H1 (cell line): ENCODE results near the gene NMB. TPM values are rescaled to one million over a fixed set of nuclear protein-coding genes. Genes with fewer than 3 reads are reported as not detected.

Source experiments
- CTCF ChIA-PET: fragments of 300-600 bp; sonication (Branson Sonifier 250); formaldehyde crosslinking; loops from one replicate; lab custom pipeline; 2021; ENCODE audit not compliant: partially characterized antibody; lab: Charles Lee
- POLR2A ChIA-PET: fragments of 300-600 bp; sonication (Branson Sonifier 250); formaldehyde crosslinking; loops from one replicate; lab custom pipeline; 2021; ENCODE audit warnings: inconsistent platforms; ENCODE audit not compliant: partially characterized antibody; lab: Charles Lee
- DNase-seq, 2 experiments: peaks; one replicate each; pipeline versions ENCODE4 v3.0.0 to v3.0.0-alpha.2; 2010 to 2022; ENCODE audit warnings: low spot score in 2 of 2, low read depth in 1 of 2, mixed read lengths in 1 of 2
- FAIRE-seq: peaks from 2 replicates; lab custom pipeline; 2011; peaks lifted over from hg19 to GRCh38; lab: Jason Lieb, UNC
- H2AFZ ChIP-seq: 2 replicates; pipeline ENCODE4 v1.8.1; 2012; ENCODE audit warnings: low read length, inconsistent platforms
- H2AK5ac ChIP-seq: 2 replicates; pipeline ENCODE4 v1.6.1; 2013; ENCODE audit warnings: low read depth, low read length
- H2BK120ac ChIP-seq: replicated peaks from 2 replicates; pipeline ENCODE3; 2013; ENCODE audit warnings: low read depth, low read length, inconsistent platforms
- H2BK12ac ChIP-seq: 2 replicates; pipeline ENCODE4 v1.6.1; 2013; ENCODE audit warnings: low read depth, low read length
- H2BK15ac ChIP-seq: 2 replicates; pipeline ENCODE4 v1.6.1; 2013; ENCODE audit warnings: low read length
- H2BK20ac ChIP-seq: 2 replicates; pipeline ENCODE4 v1.6.1; 2013; ENCODE audit warnings: low read length
- H2BK5ac ChIP-seq: 2 replicates; pipeline ENCODE4 v1.6.1; 2013; ENCODE audit warnings: low read depth, low read length
- H3K14ac ChIP-seq: 2 replicates; pipeline ENCODE4 v1.6.1; 2013; ENCODE audit warnings: inconsistent platforms; ENCODE audit not compliant: insufficient read length
- H3K18ac ChIP-seq: 2 replicates; pipeline ENCODE4 v1.6.1; 2013; ENCODE audit warnings: low read length; ENCODE audit errors: extremely low read depth
- H3K23ac ChIP-seq: 2 replicates; pipeline ENCODE4 v1.6.1; 2013; ENCODE audit warnings: inconsistent platforms; ENCODE audit not compliant: insufficient read length
- H3K23me2 ChIP-seq: 2 replicates; pipeline ENCODE4 v1.6.1; 2013; ENCODE audit warnings: low read depth, low read length
- H3K27ac ChIP-seq: 2 replicates; pipeline ENCODE4 v1.6.1; 2011; ENCODE audit warnings: low read depth, low read length, inconsistent platforms
- H3K27me3 ChIP-seq, 4 experiments: replicated peaks in 1 of 4; 1 replicate in 1 of 4; 2 replicates in 3 of 4; pipeline versions ENCODE4 v1.6.1 to v1.8.1; 2011 to 2013; ENCODE audit warnings: low read length in 3 of 4, mild to moderate bottlenecking in 3 of 4, inconsistent platforms in 2 of 4, mixed read lengths in 2 of 4, moderate library complexity in 1 of 4; ENCODE audit not compliant: control insufficient read depth in 3 of 4, insufficient read depth in 3 of 4; ENCODE audit errors: extremely low read depth in 1 of 4
- H3K36me3 ChIP-seq, 4 experiments: 2 replicates each; pipeline versions ENCODE4 v1.6.1 to v1.8.1; 2011 to 2013; ENCODE audit warnings: mild to moderate bottlenecking in 4 of 4, low read length in 3 of 4, moderate library complexity in 2 of 4, control low read depth in 1 of 4, inconsistent platforms in 1 of 4; ENCODE audit not compliant: insufficient read depth in 4 of 4, control insufficient read depth in 2 of 4
- H3K4ac ChIP-seq: replicated peaks from 2 replicates; pipeline ENCODE3; 2013; ENCODE audit warnings: low read length, low read depth, mixed read lengths, inconsistent platforms; ENCODE audit not compliant: insufficient read length
- H3K4me1 ChIP-seq, 4 experiments: replicated peaks in 1 of 4; 1 replicate in 1 of 4; 2 replicates in 3 of 4; pipeline versions ENCODE4 v1.6.1 to v1.8.1; 2011 to 2013; ENCODE audit warnings: low read length in 3 of 4, inconsistent platforms in 2 of 4, mixed read lengths in 1 of 4; ENCODE audit not compliant: insufficient read depth in 4 of 4, control insufficient read depth in 3 of 4
- H3K4me2 ChIP-seq, 2 experiments: 2 replicates each; pipeline versions ENCODE4 v1.6.1 to v1.8.1; 2011 to 2013; ENCODE audit warnings: low read depth in 2 of 2, low read length in 2 of 2, control low read depth in 1 of 2, inconsistent platforms in 1 of 2, mild to moderate bottlenecking in 1 of 2; ENCODE audit not compliant: insufficient read depth in 1 of 2
- H3K4me3 ChIP-seq, 4 experiments: fragments of 200-600, 300-600 bp in 1 of 4; sonication (generic), shearing (Covaris generic), sonication (Bioruptor Twin) in 1 of 4; 2 replicates each; pipeline versions ENCODE4 v1.5.1 to v1.8.1; 2011 to 2016; ENCODE audit warnings: low read length in 4 of 4, low read depth in 3 of 4, control low read depth in 2 of 4, inconsistent platforms in 2 of 4, mild to moderate bottlenecking in 2 of 4, mixed read lengths in 1 of 4, moderate library complexity in 1 of 4; ENCODE audit not compliant: insufficient read depth in 2 of 4; ENCODE audit errors: extremely low read depth in 1 of 4
- H3K56ac ChIP-seq: replicated peaks from 2 replicates; pipeline ENCODE3; 2013; ENCODE audit warnings: low read depth, mild to moderate bottlenecking, mixed read lengths, low read length, inconsistent platforms; ENCODE audit not compliant: insufficient read length
- H3K79me1 ChIP-seq: 2 replicates; pipeline ENCODE4 v1.6.1; 2013; ENCODE audit warnings: low read depth, low read length, control low read depth
- H3K79me2 ChIP-seq, 2 experiments: 2 replicates each; pipeline versions ENCODE4 v1.6.1 to v1.8.1; 2012 to 2013; ENCODE audit warnings: low read length in 2 of 2, mild to moderate bottlenecking in 2 of 2, inconsistent platforms in 1 of 2; ENCODE audit not compliant: insufficient read depth in 2 of 2, control insufficient read depth in 1 of 2
- H3K9ac ChIP-seq, 4 experiments: replicated peaks in 1 of 4; 1 replicate in 1 of 4; 2 replicates in 3 of 4; pipeline versions ENCODE4 v1.6.1 to v1.8.1; 2011 to 2013; ENCODE audit warnings: low read depth in 3 of 4, low read length in 3 of 4, control low read depth in 2 of 4, mild to moderate bottlenecking in 2 of 4, moderate library complexity in 2 of 4, inconsistent platforms in 1 of 4; ENCODE audit errors: extremely low read depth in 1 of 4
- H3K9me3 ChIP-seq, 2 experiments: 2 replicates each; pipeline versions ENCODE4 v1.6.1 to v1.8.1; 2012 to 2013; ENCODE audit warnings: mild to moderate bottlenecking in 2 of 2, moderate library complexity in 2 of 2, control low read depth in 1 of 2, inconsistent platforms in 1 of 2, low read depth in 1 of 2, low read length in 1 of 2, mixed read lengths in 1 of 2; ENCODE audit not compliant: insufficient read depth in 2 of 2
- H4K20me1 ChIP-seq, 2 experiments: replicated peaks in 1 of 2; 2 replicates each; pipeline versions ENCODE3 to v1.8.1; 2011 to 2013; ENCODE audit warnings: inconsistent platforms in 2 of 2, low read length in 2 of 2, mild to moderate bottlenecking in 1 of 2; ENCODE audit not compliant: insufficient read depth in 2 of 2, control insufficient read depth in 1 of 2
- H4K5ac ChIP-seq: 2 replicates; pipeline ENCODE4 v1.6.1; 2013; ENCODE audit warnings: low read length, low read depth, mixed read lengths, inconsistent platforms; ENCODE audit not compliant: insufficient read length
- H4K8ac ChIP-seq: 2 replicates; pipeline ENCODE4 v1.8.0; 2013; ENCODE audit warnings: mild to moderate bottlenecking, moderate library complexity, low read length, inconsistent platforms; ENCODE audit not compliant: insufficient read depth; ENCODE audit errors: extremely low read depth
- H4K91ac ChIP-seq: replicated peaks from 2 replicates; pipeline ENCODE3; 2013; ENCODE audit warnings: low read length, mixed read lengths, inconsistent platforms; ENCODE audit not compliant: insufficient read length
- CHD1 ChIP-seq: IDR thresholded peaks from 2 replicates; pipeline ENCODE4 v1.6.1; 2012; ENCODE audit warnings: low read depth, low read length, improper control_type of control experiment
- EP300 ChIP-seq, 2 experiments: IDR thresholded peaks; 1 replicate in 1 of 2; 2 replicates in 1 of 2; pipeline ENCODE4 v1.6.1; 2011 to 2012; ENCODE audit warnings: low read depth in 2 of 2, low read length in 2 of 2, mild to moderate bottlenecking in 2 of 2, borderline replicate concordance in 1 of 2, inconsistent platforms in 1 of 2, moderate library complexity in 1 of 2
- EZH2 ChIP-seq: fragments of 200-600 bp; sonication (generic); IDR thresholded peaks from 2 replicates; pipeline ENCODE4 v1.7.1; 2012; ENCODE audit warnings: low read depth, mild to moderate bottlenecking, moderate library complexity, low read length, inconsistent platforms; ENCODE audit not compliant: severe bottlenecking
- NRF1 ChIP-seq: IDR thresholded peaks from 2 replicates; pipeline ENCODE4 v1.6.1; 2011; ENCODE audit warnings: mild to moderate bottlenecking, low read depth, low read length, improper control_type of control experiment
- PHF8 ChIP-seq: fragments of 200-600 bp; sonication (generic); conservative IDR thresholded peaks from 2 replicates; pipeline ENCODE4 v1.7.1; 2012; ENCODE audit warnings: low read depth, mild to moderate bottlenecking, inconsistent platforms, low read length, moderate library complexity
- SIRT6 ChIP-seq: IDR thresholded peaks from one replicate; pipeline ENCODE4 v1.7.1; 2012; ENCODE audit warnings: low read length, inconsistent platforms
- TAF1 ChIP-seq: IDR thresholded peaks from 2 replicates; pipeline ENCODE4 v1.6.1; 2011; ENCODE audit warnings: mild to moderate bottlenecking, low read depth, low read length
- TAF7 ChIP-seq: optimal IDR thresholded peaks from 2 replicates; pipeline ENCODE3; 2011; ENCODE audit warnings: low read depth, mild to moderate bottlenecking, inconsistent platforms, low read length, moderate library complexity, borderline replicate concordance
- TBP ChIP-seq: IDR thresholded peaks from 2 replicates; pipeline ENCODE4 v1.6.1; 2011; ENCODE audit warnings: low read depth, low read length, improper control_type of control experiment
- USF2 ChIP-seq: IDR thresholded peaks from 2 replicates; pipeline ENCODE4 v1.6.1; 2011; ENCODE audit warnings: low read length, improper control_type of control experiment
- WGBS, 2 experiments: shearing (Covaris generic) in 1 of 2; methylation state at CpG; one replicate each; pipeline versions ENCODE4 v1.1.6 to v1.1.7; 2013 to 2015; ENCODE audit warnings: low lambda C conversion rate in 2 of 2, mixed read lengths in 2 of 2, inconsistent platforms in 1 of 2, low coverage in 1 of 2, missing lambda C conversion rate in 1 of 2; ENCODE audit not compliant: insufficient replicate concordance in 2 of 2, insufficient coverage in 1 of 2, insufficient read length in 1 of 2; ENCODE audit errors: extremely low coverage in 1 of 2, missing lambda C conversion rate in 1 of 2; 5-methylcytosine and 5-hydroxymethylcytosine counted together
- polyA plus RNA-seq, 7 experiments: library from polyadenylated mRNA; depleted of rRNA in 3 of 7; stranded (reverse) in 5 of 7; unstranded in 2 of 7; fragments of >200 nt in 5 of 7; fragments of 200-250 nt in 2 of 7; gene quantifications; 1 replicate in 5 of 7; 2 replicates in 1 of 7; 4 replicates in 1 of 7; pipeline versions ENCODE4 v1.2.1 to v1.2.3, GENCODE V29; 2011 to 2013; ENCODE audit warnings: missing spikeins in 2 of 7, mixed read lengths in 2 of 7
- total RNA-seq: library from RNA; stranded (reverse); fragmentation: NEBNext Ultra II Directional; extraction: Animal tissue kit (Norgen Biotek cat#: 25700); gene quantifications from 2 replicates; pipeline ENCODE4 v1.2.1, GENCODE V29; 2021

The NMB gene
- total and polyA plus RNA-seq, 2 of the 8 experiments (the other 6 are each of a cell fraction or from before 2014, with no cell fraction given): 9.3 to 13.6 TPM

DNA sequence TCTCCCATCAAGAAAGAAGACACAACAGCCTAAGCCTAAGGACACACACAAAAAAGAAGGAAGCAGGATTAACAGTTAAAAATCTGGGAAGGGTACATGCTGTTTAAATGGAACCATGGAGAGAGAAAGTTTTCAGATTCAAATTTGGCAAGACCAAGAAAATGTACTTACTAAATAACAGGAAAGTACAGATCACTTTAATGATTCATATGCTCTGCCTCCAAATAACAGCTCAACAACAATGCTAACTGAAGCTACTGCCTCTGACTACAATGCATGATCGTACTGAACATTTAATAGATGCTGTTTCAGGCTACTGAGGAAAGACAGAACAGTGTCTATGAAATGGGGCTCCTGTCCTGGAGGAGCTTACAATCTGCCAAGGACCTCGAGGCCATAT lies 8.4 kb upstream of the NMB start:
- Histone ChIP-seq H2AK5ac (no peak overlapping the region), H3K9me3 (no peaks in the 10 kb centered on the region), H3K9ac (no peak overlapping the region), H4K8ac (no peak overlapping the region), H3K4me2 (no peak overlapping the region), H2BK20ac (no peak overlapping the region), H3K36me3 (peaks cover 13 to 38% (median 24%) of the 10 kb centered on the region in 4 experiments), H3K79me2 (no peaks in the 10 kb centered on the region), H3K4me1 (no peaks in the 10 kb centered on the region), H3K18ac (no peak overlapping the region), H3K4ac (no peak overlapping the region), H2BK5ac (no peak overlapping the region), H2AFZ (no peak overlapping the region), H2BK15ac (no peak overlapping the region), H4K20me1 (no peaks in the 10 kb centered on the region), H3K14ac (no peak overlapping the region), H2BK12ac (no peak overlapping the region), H3K4me3 (no peak overlapping the region), H3K27ac (no peak overlapping the region), H3K23ac (no peak overlapping the region), H4K91ac (no peak overlapping the region), H2BK120ac (no peak overlapping the region), H4K5ac (no peak overlapping the region), H3K79me1 (no peaks in the 10 kb centered on the region), H3K56ac (no peak overlapping the region), H3K23me2 (no peaks in the 10 kb centered on the region), H3K27me3 (no peaks in the 10 kb centered on the region)
- DNase-seq: no peak
- CTCF ChIA-PET: interaction anchor here (1.2 to 1.4 kb wide), 2 partner anchors 11 to 153 kb away, joined by 3 to 5 read pairs; no protein-coding TSS in a partner anchor
- POLR2A ChIA-PET: interaction anchor here (1.3 kb wide), 2 partner anchors 13 to 38 kb away, joined by 3 to 4 read pairs; no protein-coding TSS in a partner anchor
- WGBS, 2 experiments: 84% methylated on average over 2 of the region's 2 CpGs; no CpG with 5 or more reads in 1 of the 2 experiments
- no peak for FAIRE-seq
- TF ChIP-seq NRF1: no peak
- no peak for TF ChIP-seq EP300 (IDR thresholded peaks at IDR 0.05; ENCODE audit: borderline replicate concordance in 1 of 2, low read depth in 2 of 2, low read length in 2 of 2)
- TF ChIP-seq TAF1: no peak
- no peak for TF ChIP-seq SIRT6
- TF ChIP-seq TBP: no peak
- TF ChIP-seq PHF8: no peak
- no peak for TF ChIP-seq EZH2
- TF ChIP-seq CHD1: no peak
- TF ChIP-seq USF2: no peak
- TF ChIP-seq TAF7: no peak
